ENCODE data around the gene PMPCA. TPM values are rescaled to one million over a fixed set of nuclear protein-coding genes. Genes with fewer than 3 reads are reported as not detected.

Gene PMPCA
- total RNA-seq, 1 donor from 2014 or later: 80.9 TPM

DNA sequence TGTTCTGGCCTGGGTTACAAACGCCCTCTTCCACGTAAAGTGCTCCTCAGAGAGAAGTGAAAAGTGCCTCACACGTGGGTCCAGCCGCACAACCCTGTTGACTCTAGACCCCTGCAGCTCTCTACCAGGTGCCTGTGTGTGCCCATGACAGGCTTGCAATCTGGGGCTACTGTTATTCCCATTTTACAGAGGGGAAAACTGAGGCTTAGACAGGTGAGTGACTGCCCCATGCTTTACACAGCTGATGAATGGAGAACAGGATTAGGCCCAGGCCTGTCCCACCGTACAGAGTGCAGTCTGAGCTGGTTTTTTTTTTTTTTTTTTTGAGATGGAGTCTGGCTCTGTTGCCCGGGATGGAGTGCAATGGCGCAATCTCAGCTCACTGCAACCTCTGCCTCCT, 35.3 kb downstream of the PMPCA start:
- H3K9me3 ChIP-seq (replicated peaks): no peaks in the 10 kb centered on the region
- intact Hi-C loops (cut with micrococcal nuclease): no loop called here

GRCh38 chr9:136447173-136447778, 36.8 kb downstream of the PMPCA start:
- H3K27me3 ChIP-seq (ENCODE audit: low read depth): no peaks in the 10 kb centered on the region
- H3K4me3 ChIP-seq: no peak overlapping the region
- no peak overlapping the region for H3K27ac ChIP-seq (replicated peaks)
- no peak for TF ChIP-seq CTCF (IDR thresholded peaks at IDR 0.05; ENCODE audit: borderline replicate concordance)
- H3K9me3 ChIP-seq (replicated peaks): no peaks in the 10 kb centered on the region
- no peaks in the 10 kb centered on the region for H3K4me1 ChIP-seq
- intact Hi-C loops (cut with micrococcal nuclease): no loop called here
- H3K36me3 ChIP-seq: peaks cover 94% of the 10 kb centered on the region
- DNase-seq: no peak

More for the DNA sequence above, 35.3 kb downstream of the PMPCA start:
- Histone ChIP-seq H3K27me3 (ENCODE audit: low read depth) (no peaks in the 10 kb centered on the region), H3K4me3 (no peak overlapping the region), H3K27ac (replicated peaks) (no peak overlapping the region), H3K36me3 (peaks cover 95% of the 10 kb centered on the region), H3K4me1 (no peaks in the 10 kb centered on the region)
- TF ChIP-seq CTCF (IDR thresholded peaks at IDR 0.05; ENCODE audit: borderline replicate concordance): no peak
- DNase-seq: no peak

DNA sequence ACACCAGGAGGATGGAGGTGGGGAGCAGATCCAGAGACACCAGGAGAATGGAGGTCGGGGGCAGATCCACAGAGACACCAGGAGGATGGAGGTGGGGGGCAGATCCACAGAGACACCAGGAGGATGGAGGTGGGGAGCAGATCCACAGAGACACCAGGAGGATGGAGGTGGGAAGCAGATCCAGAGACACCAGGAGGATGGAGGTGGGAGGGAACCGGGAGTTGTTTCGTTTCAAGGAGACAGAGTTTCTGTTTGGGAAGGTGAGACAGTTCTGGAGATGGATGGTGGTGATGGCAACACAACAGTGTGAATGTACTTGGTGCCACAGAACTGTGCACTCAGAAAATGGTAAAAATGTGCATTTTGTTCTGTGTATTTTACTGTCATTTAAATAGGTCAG, 38.2 kb downstream of the PMPCA start:
- no peak for TF ChIP-seq CTCF (IDR thresholded peaks at IDR 0.05; ENCODE audit: borderline replicate concordance)
- Histone ChIP-seq H3K36me3 (peaks cover 94% of the 10 kb centered on the region), H3K4me1 (no peaks in the 10 kb centered on the region), H3K9me3 (replicated peaks) (no peaks in the 10 kb centered on the region), H3K4me3 (no peak overlapping the region), H3K27ac (replicated peaks) (no peak overlapping the region), H3K27me3 (ENCODE audit: low read depth) (no peaks in the 10 kb centered on the region)
- DNase-seq: no peak
- intact Hi-C loops (cut with micrococcal nuclease): no loop called here

DNA sequence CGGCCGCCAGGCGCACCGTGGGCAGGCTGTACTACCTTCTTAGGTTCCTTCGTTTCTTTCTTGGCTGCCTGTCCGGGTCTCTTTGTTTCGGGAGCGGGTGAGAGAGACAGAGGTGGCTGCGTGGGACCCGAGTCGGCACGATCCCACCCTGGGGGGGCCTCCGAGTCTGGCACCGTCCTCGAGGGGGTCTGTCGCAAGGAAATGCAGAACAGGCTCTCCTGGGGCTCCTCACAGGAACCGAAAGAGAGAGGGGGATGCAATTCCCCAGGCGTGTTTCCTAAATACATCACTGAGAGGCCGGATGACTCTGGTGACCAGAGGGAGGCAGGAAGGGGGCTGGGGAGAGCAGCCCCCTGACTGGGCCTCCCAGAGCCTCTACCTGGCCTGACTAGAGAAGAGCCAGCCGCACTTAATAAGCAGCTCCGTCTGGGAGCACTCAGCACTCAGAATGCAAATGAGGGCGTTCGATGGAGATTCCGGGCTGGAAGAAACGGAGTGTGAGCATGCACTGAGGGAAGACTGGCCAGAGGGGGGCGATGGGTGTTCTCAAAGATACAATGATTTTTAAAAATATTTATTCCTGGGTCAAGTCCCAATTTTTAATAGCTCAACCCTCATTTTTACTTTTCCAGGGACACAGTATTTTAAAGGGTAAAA, 40.9 kb downstream of the PMPCA start:
- intact Hi-C loops (cut with micrococcal nuclease): no loop called here
- no peaks in the 10 kb centered on the region for H3K4me1 ChIP-seq
- no peak for DNase-seq
- peaks cover 94% of the 10 kb centered on the region for H3K36me3 ChIP-seq
- H3K27ac ChIP-seq (replicated peaks): no peak overlapping the region
- TF ChIP-seq CTCF (IDR thresholded peaks at IDR 0.05; ENCODE audit: borderline replicate concordance): no peak
- H3K9me3 ChIP-seq (replicated peaks): no peaks in the 10 kb centered on the region
- H3K4me3 ChIP-seq: no peak overlapping the region
- no peaks in the 10 kb centered on the region for H3K27me3 ChIP-seq (ENCODE audit: low read depth)

DNA sequence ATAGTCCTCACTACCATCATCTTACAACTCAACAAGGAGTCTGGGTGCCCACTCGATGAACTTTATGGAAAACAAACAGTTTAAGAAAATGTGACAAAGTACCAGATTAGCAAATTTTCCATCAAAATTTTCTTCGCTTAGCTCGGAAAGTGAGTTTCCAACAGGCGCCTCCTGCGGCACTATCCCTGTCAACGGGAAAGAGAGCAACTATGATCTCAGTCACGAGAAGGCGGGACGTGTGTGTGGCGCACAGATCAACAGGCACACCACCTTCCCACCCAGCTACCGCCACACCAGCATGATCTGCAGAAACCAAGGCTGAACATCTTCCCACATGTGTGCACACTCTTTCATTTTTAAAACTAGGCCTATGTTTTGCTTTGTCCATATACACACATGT, 42.9 kb downstream of the PMPCA start:
- DNase-seq: no peak
- intact Hi-C loops (cut with micrococcal nuclease): no loop called here
- TF ChIP-seq CTCF (IDR thresholded peaks at IDR 0.05; ENCODE audit: borderline replicate concordance): no peak
- H3K4me3 ChIP-seq: no peak overlapping the region
- peaks cover 96% of the 10 kb centered on the region for H3K36me3 ChIP-seq
- H3K9me3 ChIP-seq (replicated peaks): no peaks in the 10 kb centered on the region
- H3K27me3 ChIP-seq (ENCODE audit: low read depth): no peaks in the 10 kb centered on the region
- H3K27ac ChIP-seq (replicated peaks): no peak overlapping the region
- no peaks in the 10 kb centered on the region for H3K4me1 ChIP-seq
